Measurements from ENCODE around the gene ZNF408.

ZNF408 gene

GRCh38 chr11:46676436-46677158 is 24.2 kb upstream of the ZNF408 start:
- DNase-seq, result peak; percentile 12 to 46

- no peak for DNase-seq
Measured at GRCh38 chr11:46677169-46677568, 23.7 kb upstream of the ZNF408 start.

- no peak for DNase-seq
Measured at GRCh38 chr11:46677991-46678740, 22.7 kb upstream of the ZNF408 start.

- no peak for DNase-seq
Measured at GRCh38 chr11:46678741-46679130, 22.1 kb upstream of the ZNF408 start.

GRCh38 chr11:46679241-46680163 is 21.3 kb upstream of the ZNF408 start:
- DNase-seq, result no peak

GRCh38 chr11:46680164-46680760 is 20.6 kb upstream of the ZNF408 start:
- no peak for DNase-seq

- no peak for DNase-seq
Measured at GRCh38 chr11:46680815-46681214, 20.0 kb upstream of the ZNF408 start.

- no peak for DNase-seq
Measured at GRCh38 chr11:46681814-46682213, 19.0 kb upstream of the ZNF408 start.

- DNase-seq, result no peak
Measured at GRCh38 chr11:46682773-46683752, 17.8 kb upstream of the ZNF408 start.

- no peak for DNase-seq
Measured at GRCh38 chr11:46684367-46684766, 16.5 kb upstream of the ZNF408 start.

GRCh38 chr11:46686886-46687795 is 13.7 kb upstream of the ZNF408 start:
- DNase-seq, result no peak

GRCh38 chr11:46690702-46691101 is 10.1 kb upstream of the ZNF408 start:
- DNase-seq, result no peak

GRCh38 chr11:46692450-46692849 is 8.4 kb upstream of the ZNF408 start:
- DNase-seq, result no peak

- DNase-seq, result no peak
Measured at GRCh38 chr11:46693597-46694012, 7.2 kb upstream of the ZNF408 start.

- DNase-seq, result no peak
Measured at GRCh38 chr11:46694072-46694471, 6.8 kb upstream of the ZNF408 start.

GRCh38 chr11:46694607-46695006 is 6.2 kb upstream of the ZNF408 start:
- no peak for DNase-seq

GRCh38 chr11:46695345-46696211 is 5.3 kb upstream of the ZNF408 start:
- DNase-seq, result no peak

GRCh38 chr11:46696212-46696558 is 4.6 kb upstream of the ZNF408 start:
- DNase-seq, result no peak

GRCh38 chr11:46697303-46697702 is 3.5 kb upstream of the ZNF408 start:
- no peak for DNase-seq

GRCh38 chr11:46697723-46698122 is 3.1 kb upstream of the ZNF408 start:
- DNase-seq, result no peak
